ENCODE results near the gene EOLA1. TPM values are rescaled to one million over a fixed set of nuclear protein-coding genes. Genes with fewer than 3 reads are reported as not detected.

Gene EOLA1
- polyA plus RNA-seq, 1 experiment, result 16.3 TPM

DNA sequence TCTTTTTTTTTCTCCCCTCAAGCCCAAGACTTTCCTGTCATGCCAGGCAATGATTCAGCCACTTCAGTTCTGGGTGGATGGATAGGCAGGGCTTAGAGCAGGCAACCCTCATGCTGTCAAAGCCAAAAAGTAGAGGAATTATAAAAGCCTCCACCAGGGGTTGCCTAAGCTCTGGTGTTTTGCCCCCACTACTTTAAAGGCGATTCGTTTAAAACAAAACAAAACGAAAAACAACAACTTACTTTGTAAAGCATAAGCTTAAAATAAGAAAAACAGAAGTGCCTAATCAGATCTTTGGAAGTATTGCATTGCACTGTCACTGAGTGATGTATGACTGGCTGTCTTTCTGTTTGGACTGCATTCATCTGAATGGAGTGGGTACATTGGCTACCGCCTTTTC lies 30.4 kb upstream of the EOLA1 start:
- Histone ChIP-seq H3K4me3 (ENCODE audit: low read depth, low read length) (no peak overlapping the region), H3K9me3 (ENCODE audit: control insufficient read depth, insufficient read depth, low read length) (no peaks in the 10 kb centered on the region), H3K27me3 (ENCODE audit: control insufficient read depth, insufficient read depth, low read length) (no peaks in the 10 kb centered on the region), H3K27ac (ENCODE audit: low read depth, low read length) (no peak overlapping the region)
- ChIA-PET POLR2A (no interaction called here), CTCF (interaction anchor here (1.0 to 1.4 kb wide), 2 partner anchors 12 to 30 kb away, joined by 3 to 6 read pairs; partner anchors contain the start of gene EOLA1)
- no peak for DNase-seq (ENCODE audit: low read depth, low spot score)
- TF ChIP-seq, protein P1, sequence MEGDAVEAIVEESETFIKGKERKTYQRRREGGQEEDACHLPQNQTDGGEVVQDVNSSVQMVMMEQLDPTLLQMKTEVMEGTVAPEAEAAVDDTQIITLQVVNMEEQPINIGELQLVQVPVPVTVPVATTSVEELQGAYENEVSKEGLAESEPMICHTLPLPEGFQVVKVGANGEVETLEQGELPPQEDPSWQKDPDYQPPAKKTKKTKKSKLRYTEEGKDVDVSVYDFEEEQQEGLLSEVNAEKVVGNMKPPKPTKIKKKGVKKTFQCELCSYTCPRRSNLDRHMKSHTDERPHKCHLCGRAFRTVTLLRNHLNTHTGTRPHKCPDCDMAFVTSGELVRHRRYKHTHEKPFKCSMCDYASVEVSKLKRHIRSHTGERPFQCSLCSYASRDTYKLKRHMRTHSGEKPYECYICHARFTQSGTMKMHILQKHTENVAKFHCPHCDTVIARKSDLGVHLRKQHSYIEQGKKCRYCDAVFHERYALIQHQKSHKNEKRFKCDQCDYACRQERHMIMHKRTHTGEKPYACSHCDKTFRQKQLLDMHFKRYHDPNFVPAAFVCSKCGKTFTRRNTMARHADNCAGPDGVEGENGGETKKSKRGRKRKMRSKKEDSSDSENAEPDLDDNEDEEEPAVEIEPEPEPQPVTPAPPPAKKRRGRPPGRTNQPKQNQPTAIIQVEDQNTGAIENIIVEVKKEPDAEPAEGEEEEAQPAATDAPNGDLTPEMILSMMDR (IDR thresholded peaks at IDR 0.05; ENCODE audit: low read depth, low read length), result peak; percentile 28; the same call in 1 of the 2 replicates

DNA sequence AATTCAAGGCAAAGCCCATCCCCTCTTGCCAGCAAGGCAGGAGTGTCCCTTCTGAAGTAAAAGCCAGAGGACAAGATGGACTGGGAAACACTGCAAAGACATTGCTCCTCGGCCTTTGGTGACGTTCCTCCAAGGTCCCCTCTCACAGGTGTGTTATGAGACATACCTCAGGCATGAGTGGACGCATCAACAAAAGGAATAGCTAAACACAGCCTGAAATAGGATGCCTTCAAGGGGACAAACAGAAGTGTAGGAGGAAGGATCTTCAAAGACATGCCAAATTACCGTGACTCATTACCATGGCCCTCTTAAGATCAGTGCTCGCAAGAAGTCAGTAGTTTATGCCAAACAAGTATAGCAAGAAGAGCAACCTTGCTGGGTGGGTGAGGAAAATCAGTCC lies 29.7 kb upstream of the EOLA1 start:
- CTCF ChIA-PET, result interaction anchor here (1.0 to 1.4 kb wide), 4 partner anchors 11 to 131 kb away, joined by 3 to 8 read pairs (median 5); partner anchors contain the start of gene EOLA1
- POLR2A ChIA-PET, result no interaction called here
- Histone ChIP-seq H3K27ac (ENCODE audit: low read depth, low read length) (no peak overlapping the region), H3K9me3 (ENCODE audit: control insufficient read depth, insufficient read depth, low read length) (no peaks in the 10 kb centered on the region), H3K4me3 (ENCODE audit: low read depth, low read length) (no peak overlapping the region), H3K27me3 (ENCODE audit: control insufficient read depth, insufficient read depth, low read length) (no peaks in the 10 kb centered on the region)
- no peak for DNase-seq (ENCODE audit: low read depth, low spot score)
- TF ChIP-seq, protein P1 (IDR thresholded peaks at IDR 0.05; ENCODE audit: low read depth, low read length), result no peak

DNA sequence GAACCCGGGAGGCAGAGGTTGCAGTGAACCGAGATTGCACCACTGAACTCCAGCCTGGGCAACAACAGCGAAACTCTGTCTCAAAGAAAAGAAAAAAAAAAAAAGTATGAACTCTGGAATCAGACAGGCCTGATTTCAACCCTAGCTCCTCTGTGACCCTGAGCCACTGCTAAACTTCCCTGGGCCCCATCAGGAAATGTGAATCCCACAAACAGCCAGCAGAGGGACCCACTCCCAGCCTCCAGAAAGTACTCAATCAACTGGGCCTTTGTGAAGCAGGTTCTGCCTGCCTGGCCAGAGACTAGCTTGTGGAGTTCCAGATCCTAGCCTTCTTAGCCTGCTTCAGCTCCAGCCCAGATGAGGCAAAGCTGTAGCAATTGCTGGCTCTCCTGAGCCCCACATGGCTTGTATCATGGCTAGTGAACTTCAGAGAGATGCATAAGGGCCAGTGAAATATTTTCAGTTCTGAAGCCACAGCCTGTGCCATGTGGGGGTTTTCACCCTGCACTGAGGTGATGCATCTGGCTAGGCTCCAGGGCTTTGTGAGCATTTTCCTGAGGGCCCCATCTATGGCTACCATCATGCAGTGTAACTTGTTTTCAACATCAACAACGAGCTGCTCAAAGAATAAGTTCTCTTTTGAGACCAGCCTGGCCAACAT lies 28.5 kb upstream of the EOLA1 start:
- ChIA-PET CTCF (interaction anchor here (0.7 to 1.5 kb wide), 9 partner anchors 10 to 130 kb away, joined by 3 to 22 read pairs (median 3); no protein-coding TSS in a partner anchor), POLR2A (no interaction called here)
- no peak overlapping the region for H3K4me3 ChIP-seq (ENCODE audit: low read depth, low read length)
- peaks cover 5% of the 10 kb centered on the region for H3K27me3 ChIP-seq (ENCODE audit: control insufficient read depth, insufficient read depth, low read length)
- TF ChIP-seq, protein P1 (IDR thresholded peaks at IDR 0.05; ENCODE audit: low read depth, low read length), result peak; percentile 65
- no peaks in the 10 kb centered on the region for H3K9me3 ChIP-seq (ENCODE audit: control insufficient read depth, insufficient read depth, low read length)
- DNase-seq (ENCODE audit: low read depth, low spot score), result no peak
- no peak overlapping the region for H3K27ac ChIP-seq (ENCODE audit: low read depth, low read length)

DNA sequence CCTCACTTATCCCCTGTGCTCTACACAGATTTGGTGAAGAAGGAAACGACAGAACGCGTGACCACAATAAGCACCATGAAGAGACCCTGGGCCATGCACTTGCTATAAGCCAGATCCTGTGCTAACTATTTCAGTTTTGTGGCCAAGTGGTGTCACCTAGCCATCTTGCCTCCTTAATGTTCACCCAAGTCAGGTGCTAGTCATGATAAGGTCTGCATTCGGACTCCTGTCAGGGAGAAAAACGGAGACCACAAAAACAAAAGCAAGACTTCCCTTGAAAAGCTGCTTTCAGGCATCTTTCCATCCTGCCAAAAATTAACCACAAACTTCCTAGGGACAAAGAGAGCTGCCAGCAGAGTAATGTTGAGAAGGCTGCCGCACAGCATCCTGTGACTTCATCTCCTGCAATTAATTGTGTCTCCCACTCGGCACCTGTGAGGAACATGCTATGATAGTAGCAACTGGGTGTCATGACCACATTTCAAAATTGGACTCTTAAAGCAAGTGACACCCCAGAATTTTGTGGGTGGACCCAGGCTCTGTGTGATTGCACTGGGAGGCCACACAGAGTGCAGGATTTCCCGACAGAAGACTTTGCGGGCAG lies 26.9 kb upstream of the EOLA1 start:
- ChIA-PET CTCF (interaction anchor here (1.0 kb wide), 1 partner anchor 8 kb away, joined by 3 read pairs; no protein-coding TSS in a partner anchor), POLR2A (no interaction called here)
- TF ChIP-seq, protein P1 (IDR thresholded peaks at IDR 0.05; ENCODE audit: low read depth, low read length), result no peak
- DNase-seq (ENCODE audit: low read depth, low spot score), result no peak
- H3K27me3 ChIP-seq (ENCODE audit: control insufficient read depth, insufficient read depth, low read length), result peaks cover 5% of the 10 kb centered on the region
- H3K9me3 ChIP-seq (ENCODE audit: control insufficient read depth, insufficient read depth, low read length), result no peaks in the 10 kb centered on the region
- no peak overlapping the region for H3K4me3 ChIP-seq (ENCODE audit: low read depth, low read length)
- no peak overlapping the region for H3K27ac ChIP-seq (ENCODE audit: low read depth, low read length)

DNA sequence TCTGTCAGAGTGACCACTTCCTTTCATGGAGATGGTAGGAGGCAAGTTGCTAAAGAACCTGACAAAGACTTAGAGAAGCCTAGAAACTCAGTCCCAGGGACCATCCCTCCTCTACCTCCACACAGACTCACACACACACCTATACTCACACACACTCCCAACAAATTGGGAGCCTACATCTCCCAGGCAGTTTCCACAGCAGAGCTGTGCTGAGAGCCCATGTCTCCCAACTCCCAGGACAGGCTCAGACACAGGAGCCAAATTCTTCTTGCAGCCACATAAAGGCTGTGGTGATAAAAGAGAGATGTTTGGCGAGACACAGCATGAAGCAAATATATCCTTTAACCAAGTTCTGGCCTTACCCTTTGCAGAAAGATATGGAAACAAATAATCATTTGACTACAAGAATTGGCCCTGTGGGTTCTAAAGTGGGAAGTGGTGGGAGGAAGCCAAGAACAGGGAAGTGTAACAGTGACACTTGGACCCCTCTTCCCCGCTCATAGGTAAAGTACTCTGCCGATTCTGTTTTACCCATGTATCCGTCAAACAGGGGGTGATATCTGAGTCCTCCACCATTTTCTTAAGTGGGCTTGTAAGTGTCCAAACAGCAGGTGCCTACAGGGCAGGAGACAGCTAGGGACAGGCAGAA lies 24.7 kb upstream of the EOLA1 start:
- peaks cover 5% of the 10 kb centered on the region for H3K27me3 ChIP-seq (ENCODE audit: control insufficient read depth, insufficient read depth, low read length)
- H3K27ac ChIP-seq (ENCODE audit: low read depth, low read length), result no peak overlapping the region
- ChIA-PET CTCF (no interaction called here), POLR2A (no interaction called here)
- H3K9me3 ChIP-seq (ENCODE audit: control insufficient read depth, insufficient read depth, low read length), result no peaks in the 10 kb centered on the region
- no peak overlapping the region for H3K4me3 ChIP-seq (ENCODE audit: low read depth, low read length)
- TF ChIP-seq, protein P1 (IDR thresholded peaks at IDR 0.05; ENCODE audit: low read depth, low read length), result no peak
- DNase-seq (ENCODE audit: low read depth, low spot score), result no peak
